Measurements from ENCODE around the gene PTPN3. TPM values are rescaled to one million over a fixed set of nuclear protein-coding genes. Genes with fewer than 3 reads are reported as not detected.

Gene PTPN3
- total RNA-seq, 2 donors from 2014 or later: 11.0 to 16.3 TPM

DNA sequence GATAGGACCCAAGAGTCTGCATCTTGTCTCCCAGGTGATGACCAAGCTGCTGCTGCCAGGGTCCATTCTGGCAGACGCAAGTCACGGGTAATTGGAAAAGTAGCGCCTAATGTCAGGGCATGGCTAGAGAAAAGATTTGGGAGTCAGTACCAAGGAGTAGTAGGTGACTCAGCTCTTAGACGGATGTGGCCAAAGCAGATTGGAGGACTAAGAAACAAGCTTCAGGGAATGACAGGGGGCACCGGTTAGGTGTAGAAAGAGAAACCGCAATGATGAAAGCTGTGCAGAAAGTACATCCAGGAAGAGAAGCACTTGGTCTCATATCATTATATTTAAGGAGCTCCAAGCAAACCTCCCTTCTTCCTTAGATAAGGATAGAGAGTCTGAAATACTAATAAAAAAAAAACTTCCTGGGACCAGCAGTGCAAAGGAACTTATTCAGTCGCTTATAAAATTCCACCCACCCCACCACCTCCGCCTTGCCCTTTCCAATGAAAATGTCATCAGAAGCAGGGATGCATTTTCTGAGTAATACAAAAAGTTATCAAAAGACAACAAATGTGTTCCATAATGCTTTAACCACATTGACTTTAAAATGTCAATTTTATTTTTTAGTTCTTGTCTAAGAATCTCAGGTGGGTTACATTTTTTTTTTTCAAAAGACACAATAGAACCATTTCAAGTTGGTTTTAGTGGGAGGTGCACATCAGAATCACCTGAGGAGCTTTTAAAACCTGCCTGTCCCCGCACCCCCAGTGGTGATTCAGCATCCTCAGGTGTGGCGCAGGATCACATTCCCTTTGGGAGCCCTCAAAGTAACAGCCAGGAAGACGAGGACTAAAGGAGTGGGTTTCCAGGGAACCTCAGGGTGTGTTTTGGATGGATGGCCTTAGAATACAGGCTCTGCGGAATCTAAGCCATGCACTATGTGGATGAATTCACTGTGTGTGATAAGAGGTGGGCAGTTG lies 31.2 kb downstream of the PTPN3 start:
- no peak for DNase-seq (ENCODE audit: low spot score)
- no peak overlapping the region for H3K4me3 ChIP-seq
- no peak overlapping the region for H3K27ac ChIP-seq
- H3K4me1 ChIP-seq (replicated peaks): no peaks in the 10 kb centered on the region
- intact Hi-C loops (cut with DNase I): no loop called here
- TF ChIP-seq POLR2AphosphoS5 (IDR thresholded peaks at IDR 0.05) (no peak), POLR2A (IDR thresholded peaks at IDR 0.05) (no peak)
- TF ChIP-seq, protein P1, sequence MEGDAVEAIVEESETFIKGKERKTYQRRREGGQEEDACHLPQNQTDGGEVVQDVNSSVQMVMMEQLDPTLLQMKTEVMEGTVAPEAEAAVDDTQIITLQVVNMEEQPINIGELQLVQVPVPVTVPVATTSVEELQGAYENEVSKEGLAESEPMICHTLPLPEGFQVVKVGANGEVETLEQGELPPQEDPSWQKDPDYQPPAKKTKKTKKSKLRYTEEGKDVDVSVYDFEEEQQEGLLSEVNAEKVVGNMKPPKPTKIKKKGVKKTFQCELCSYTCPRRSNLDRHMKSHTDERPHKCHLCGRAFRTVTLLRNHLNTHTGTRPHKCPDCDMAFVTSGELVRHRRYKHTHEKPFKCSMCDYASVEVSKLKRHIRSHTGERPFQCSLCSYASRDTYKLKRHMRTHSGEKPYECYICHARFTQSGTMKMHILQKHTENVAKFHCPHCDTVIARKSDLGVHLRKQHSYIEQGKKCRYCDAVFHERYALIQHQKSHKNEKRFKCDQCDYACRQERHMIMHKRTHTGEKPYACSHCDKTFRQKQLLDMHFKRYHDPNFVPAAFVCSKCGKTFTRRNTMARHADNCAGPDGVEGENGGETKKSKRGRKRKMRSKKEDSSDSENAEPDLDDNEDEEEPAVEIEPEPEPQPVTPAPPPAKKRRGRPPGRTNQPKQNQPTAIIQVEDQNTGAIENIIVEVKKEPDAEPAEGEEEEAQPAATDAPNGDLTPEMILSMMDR (IDR thresholded peaks at IDR 0.05): no peak
- H3K27me3 ChIP-seq (replicated peaks; ENCODE audit: insufficient read depth): no peaks in the 10 kb centered on the region
- no peaks in the 10 kb centered on the region for H3K36me3 ChIP-seq
- no peaks in the 10 kb centered on the region for H3K9me3 ChIP-seq
- WGBS: 86% methylated on average over 12 of the region's 12 CpGs

DNA sequence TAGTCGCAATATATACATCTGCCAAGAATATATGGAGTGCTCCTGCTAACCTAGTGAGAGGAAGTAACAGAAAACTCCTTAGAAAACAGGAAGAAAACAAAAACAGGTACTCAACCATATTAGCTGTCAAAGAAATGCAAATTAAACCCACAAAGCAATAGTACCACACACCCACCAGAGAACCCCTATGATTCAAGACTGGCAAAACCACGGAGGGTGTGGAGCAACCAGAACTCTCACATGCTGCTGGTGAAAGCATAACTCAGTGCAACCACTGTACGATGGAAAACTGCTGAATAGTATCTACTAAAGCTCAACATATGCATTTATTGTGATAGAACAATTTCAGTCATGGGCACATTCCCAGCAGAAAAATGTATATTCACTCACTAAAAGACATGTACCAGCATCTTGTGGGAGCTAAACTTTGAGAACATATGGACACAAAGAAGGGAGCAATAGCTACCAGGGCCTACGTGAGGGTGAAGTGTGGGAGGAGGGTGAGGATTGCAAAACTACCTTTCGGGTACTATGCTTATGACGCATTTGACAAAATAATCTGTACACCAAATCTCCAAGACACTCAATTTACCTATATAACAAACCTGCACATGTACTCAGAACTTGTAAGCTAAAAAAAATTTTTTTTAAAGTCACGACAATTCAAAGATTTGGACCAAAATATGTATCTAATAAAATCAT lies 34.0 kb downstream of the PTPN3 start:
- no peaks in the 10 kb centered on the region for H3K27me3 ChIP-seq (replicated peaks; ENCODE audit: insufficient read depth)
- intact Hi-C loops (cut with DNase I): no loop called here
- no peaks in the 10 kb centered on the region for H3K4me1 ChIP-seq (replicated peaks)
- no peak for TF ChIP-seq POLR2AphosphoS5 (IDR thresholded peaks at IDR 0.05)
- H3K9me3 ChIP-seq: no peaks in the 10 kb centered on the region
- H3K4me3 ChIP-seq: no peak overlapping the region
- DNase-seq (ENCODE audit: low spot score): no peak
- H3K36me3 ChIP-seq: no peaks in the 10 kb centered on the region
- no peak overlapping the region for H3K27ac ChIP-seq
- WGBS: 89% methylated on average over 7 of the region's 7 CpGs

DNA sequence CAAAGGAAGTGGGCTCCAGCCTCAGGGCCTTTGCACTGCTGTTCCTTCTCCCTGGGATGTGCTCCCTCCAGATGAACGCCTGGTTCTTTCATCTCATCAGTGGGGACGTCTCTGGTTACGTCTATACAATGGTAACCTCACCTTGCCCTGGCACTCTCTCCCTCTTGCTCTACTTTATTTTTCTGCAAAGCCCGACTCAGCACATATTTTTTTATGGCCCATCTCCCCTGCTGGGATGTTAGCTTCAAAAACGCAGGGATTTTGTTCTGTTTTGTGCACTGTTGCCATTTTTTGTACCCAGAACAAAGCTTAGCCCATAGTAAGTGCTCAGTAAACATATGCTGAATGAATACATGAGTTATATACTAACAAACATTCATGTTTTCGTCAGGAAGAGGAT lies 37.5 kb downstream of the PTPN3 start:
- Histone ChIP-seq H3K36me3 (no peaks in the 10 kb centered on the region), H3K9me3 (no peaks in the 10 kb centered on the region), H3K4me3 (no peak overlapping the region), H3K4me1 (replicated peaks) (no peaks in the 10 kb centered on the region), H3K27me3 (replicated peaks; ENCODE audit: insufficient read depth) (no peaks in the 10 kb centered on the region), H3K27ac (no peak overlapping the region)
- TF ChIP-seq, protein P1 (IDR thresholded peaks at IDR 0.05): no peak
- no peak for TF ChIP-seq POLR2A (IDR thresholded peaks at IDR 0.05)
- no peak for TF ChIP-seq POLR2AphosphoS5 (IDR thresholded peaks at IDR 0.05)
- DNase-seq (ENCODE audit: low spot score): no peak
- intact Hi-C loops (cut with DNase I): no loop called here
- 88% methylated on average over 6 of the region's 6 CpGs for WGBS

DNA sequence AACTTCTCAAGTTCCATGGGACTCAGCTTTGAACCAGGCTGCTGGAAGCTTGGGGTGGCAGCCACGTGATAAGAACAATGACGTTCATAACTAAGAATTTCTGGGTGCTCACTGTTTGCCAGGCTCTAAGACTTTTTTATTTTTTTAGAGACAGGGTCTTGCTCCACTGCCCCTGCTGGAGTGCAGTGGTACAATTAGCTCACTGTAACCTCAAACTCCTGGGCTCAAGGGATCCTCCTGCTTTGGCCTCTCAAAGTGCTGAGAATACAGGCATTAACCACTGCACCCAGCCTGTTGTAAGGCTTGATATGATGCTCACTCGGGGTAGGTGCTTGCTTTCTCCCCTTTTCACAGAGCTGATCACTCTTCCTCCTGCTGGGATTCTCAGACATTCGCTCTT lies 38.7 kb downstream of the PTPN3 start:
- no peak overlapping the region for H3K4me3 ChIP-seq
- H3K36me3 ChIP-seq: no peaks in the 10 kb centered on the region
- intact Hi-C loops (cut with DNase I): no loop called here
- TF ChIP-seq POLR2AphosphoS5 (IDR thresholded peaks at IDR 0.05): no peak
- TF ChIP-seq, protein P1 (IDR thresholded peaks at IDR 0.05): no peak
- TF ChIP-seq POLR2A (IDR thresholded peaks at IDR 0.05): no peak
- H3K9me3 ChIP-seq: no peaks in the 10 kb centered on the region
- H3K27ac ChIP-seq: no peak overlapping the region
- no peak for DNase-seq (ENCODE audit: low spot score)
- WGBS: 86% methylated on average over 4 of the region's 4 CpGs
- no peaks in the 10 kb centered on the region for H3K4me1 ChIP-seq (replicated peaks)
- no peaks in the 10 kb centered on the region for H3K27me3 ChIP-seq (replicated peaks; ENCODE audit: insufficient read depth)

DNA sequence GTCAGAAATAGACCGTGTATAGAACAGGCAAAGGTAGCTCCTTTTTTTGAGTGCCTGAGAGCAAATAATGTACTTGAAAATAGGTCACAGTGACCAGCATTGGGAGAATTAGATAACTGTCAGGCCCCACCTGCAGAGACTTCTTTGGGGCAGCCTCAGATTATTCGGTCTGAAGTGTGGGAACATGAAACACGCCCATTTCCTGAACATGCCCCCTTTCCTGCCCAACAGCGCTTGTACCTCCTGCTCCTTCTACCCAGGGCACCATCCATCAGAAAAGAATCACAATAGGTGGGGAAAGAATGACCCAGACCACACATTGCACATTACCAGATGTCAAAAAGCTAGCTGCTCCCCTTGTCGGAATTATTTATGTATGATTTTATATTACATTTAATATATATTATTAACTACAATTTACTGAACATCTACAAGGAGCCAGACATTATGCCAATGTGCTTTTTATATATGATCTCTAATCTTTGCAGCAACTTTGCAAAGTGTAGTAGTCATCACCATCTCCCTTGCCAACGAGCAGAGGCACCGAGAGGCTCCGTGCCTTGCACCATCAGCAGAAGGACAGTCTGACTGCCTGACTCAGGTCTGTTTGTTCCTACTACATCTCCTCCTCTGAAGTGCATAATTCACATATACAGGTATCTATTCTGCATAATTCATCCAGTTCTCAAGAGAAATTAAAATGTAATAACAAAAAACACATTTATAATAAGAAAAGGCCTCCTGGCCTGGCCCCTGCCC lies 39.5 kb downstream of the PTPN3 start:
- Histone ChIP-seq H3K4me1 (replicated peaks) (no peaks in the 10 kb centered on the region), H3K36me3 (no peaks in the 10 kb centered on the region), H3K4me3 (no peak overlapping the region), H3K9me3 (no peaks in the 10 kb centered on the region), H3K27ac (no peak overlapping the region), H3K27me3 (replicated peaks; ENCODE audit: insufficient read depth) (no peaks in the 10 kb centered on the region)
- no peak for DNase-seq (ENCODE audit: low spot score)
- 74% methylated on average over 8 of the region's 8 CpGs for WGBS
- intact Hi-C loops (cut with DNase I): no loop called here
- TF ChIP-seq POLR2A (IDR thresholded peaks at IDR 0.05): no peak
- TF ChIP-seq POLR2AphosphoS5 (IDR thresholded peaks at IDR 0.05): no peak
